B cell (primary cell): Measurements from ENCODE around the gene FBXL20. TPM values are rescaled to one million over a fixed set of nuclear protein-coding genes. Genes with fewer than 3 reads are reported as not detected.

Source experiments
- ATAC-seq: fragments of 200-7000 bp; cut with Tn5 transposase; one replicate; pipeline ENCODE4 v1.10.0; 2021; ENCODE audit warnings: low read depth, mild to moderate bottlenecking, moderate number of reproducible peaks, moderate library complexity
- CTCF ChIA-PET: fragments of 350-600 bp; sonication (Branson Sonifier 250); formaldehyde crosslinking; loops from one replicate; lab custom pipeline; 2021; ENCODE audit warnings: antibody characterized with exemption, inconsistent platforms; lab: Charles Lee
- POLR2A ChIA-PET: fragments of 350-600 bp; sonication (Branson Sonifier 250); formaldehyde crosslinking; loops from one replicate; lab custom pipeline; 2021; ENCODE audit warnings: antibody characterized with exemption; lab: Charles Lee
- DNase-seq: peaks from one replicate; pipeline ENCODE4 v3.0.0; 2013
- H2AFZ ChIP-seq: 2 replicates; pipeline ENCODE4 v1.6.1; 2012; ENCODE audit warnings: mild to moderate bottlenecking, low read depth, low read length; ENCODE audit not compliant: insufficient read depth, poor library complexity, severe bottlenecking
- H3K27ac ChIP-seq, 2 donors: 1 replicate in 1 of 2; 2 replicates in 1 of 2; pipeline ENCODE4 v1.5.1; 2012 to 2013; ENCODE audit warnings: low read length in 2 of 2, mild to moderate bottlenecking in 2 of 2, moderate library complexity in 1 of 2
- H3K27me3 ChIP-seq, 4 experiments: fragments of 200-600 bp in 1 of 4; sonication (generic) in 1 of 4; replicated peaks in 1 of 4; 1 replicate in 2 of 4; 2 replicates in 2 of 4; pipeline versions ENCODE4 v1.6.1 to v1.7.0; 2013 to 2016; ENCODE audit warnings: low read length in 3 of 4, mild to moderate bottlenecking in 2 of 4, mixed read lengths in 1 of 4, moderate library complexity in 1 of 4; ENCODE audit not compliant: insufficient read depth in 4 of 4, control insufficient read depth in 3 of 4; ENCODE audit errors: control extremely low read depth in 1 of 4
- H3K36me3 ChIP-seq, 2 experiments: replicated peaks in 1 of 2; 1 replicate in 1 of 2; 2 replicates in 1 of 2; pipeline versions ENCODE4 v1.6.1 to v1.7.1; 2013; ENCODE audit warnings: low read length in 1 of 2; ENCODE audit not compliant: insufficient read depth in 2 of 2, control insufficient read depth in 1 of 2; ENCODE audit errors: control extremely low read depth in 1 of 2, extremely low read depth in 1 of 2
- H3K4me1 ChIP-seq, 2 donors: fragments of 200-600 bp in 1 of 2; sonication (generic) in 1 of 2; 1 replicate in 1 of 2; 2 replicates in 1 of 2; pipeline versions ENCODE4 v1.5.1 to v1.6.1; 2013 to 2017; ENCODE audit warnings: low read length in 2 of 2; ENCODE audit not compliant: control insufficient read depth in 2 of 2, insufficient read depth in 2 of 2
- H3K4me2 ChIP-seq: replicated peaks from 2 replicates; pipeline ENCODE3; 2012; ENCODE audit warnings: mild to moderate bottlenecking, low read depth, low read length; ENCODE audit not compliant: poor library complexity, severe bottlenecking
- H3K4me3 ChIP-seq, 5 experiments: fragments of 200-600 bp in 1 of 5; sonication (generic) in 1 of 5; 1 replicate in 3 of 5; 2 replicates in 2 of 5; pipeline versions ENCODE4 v1.5.1 to v1.7.0; 2011 to 2016; ENCODE audit warnings: low read length in 4 of 5, mild to moderate bottlenecking in 4 of 5, low read depth in 2 of 5, control low read depth in 1 of 5, moderate library complexity in 1 of 5; ENCODE audit not compliant: insufficient read depth in 1 of 5; ENCODE audit errors: control extremely low read depth in 1 of 5, extremely low read depth in 1 of 5
- H3K79me2 ChIP-seq: fragments of 200-600 bp; sonication (generic); one replicate; pipeline ENCODE4 v1.6.0; 2016; ENCODE audit warnings: low read length; ENCODE audit not compliant: control insufficient read depth, insufficient read depth
- H3K9ac ChIP-seq: fragments of 200-600 bp; sonication (generic); 2 replicates; pipeline ENCODE4 v1.6.1; 2017; ENCODE audit warnings: mild to moderate bottlenecking, low read length, moderate library complexity
- H3K9me3 ChIP-seq, 3 donors: one replicate each; pipeline versions ENCODE4 v1.6.1 to v1.7.1; 2013; ENCODE audit warnings: low read length in 2 of 3; ENCODE audit not compliant: control insufficient read depth in 2 of 3, insufficient read depth in 1 of 3; ENCODE audit errors: control extremely low read depth in 1 of 3
- H4K20me1 ChIP-seq: 2 replicates; pipeline ENCODE4 v1.6.0; 2012; ENCODE audit warnings: mild to moderate bottlenecking, low read length; ENCODE audit not compliant: insufficient read depth, control insufficient read depth, poor library complexity, severe bottlenecking
- H3K27ac Mint-ChIP-seq: one replicate; pipeline ENCODE4 v1.8.0; 2021; ENCODE audit warnings: mixed read lengths
- H3K27me3 Mint-ChIP-seq: one replicate; pipeline ENCODE4 v1.8.0; 2021; ENCODE audit warnings: mixed read lengths
- H3K4me1 Mint-ChIP-seq: one replicate; pipeline ENCODE4 v1.8.0; 2021; ENCODE audit warnings: mixed read lengths
- H3K4me3 Mint-ChIP-seq: one replicate; pipeline ENCODE4 v1.8.0; 2021; ENCODE audit warnings: mixed read lengths
- H3K9me3 Mint-ChIP-seq: one replicate; pipeline ENCODE4 v1.8.0; 2022; ENCODE audit warnings: mixed read lengths; ENCODE audit not compliant: insufficient read depth
- EZH2 ChIP-seq: IDR thresholded peaks from 2 replicates; pipeline ENCODE4 v1.6.1; 2012; ENCODE audit warnings: borderline replicate concordance, low read depth, mild to moderate bottlenecking, moderate library complexity, low read length; ENCODE audit not compliant: insufficient read depth, poor library complexity, severe bottlenecking
- WGBS: methylation state at CpG from one replicate; pipeline ENCODE4 v1.1.5; 2013; ENCODE audit warnings: missing lambda C conversion rate; ENCODE audit not compliant: insufficient coverage; 5-methylcytosine and 5-hydroxymethylcytosine counted together
- intact Hi-C: fragments of 100-400 bp; cut with micrococcal nuclease; formaldehyde crosslinking; loops from one replicate; pipeline ENCODE4 v1.10.0; 2022
- polyA plus RNA-seq: library from polyadenylated mRNA; depleted of rRNA; stranded (reverse); fragments of >200 nt; gene quantifications from 2 replicates; pipeline ENCODE4 v1.2.3, GENCODE V29; 2012
- total RNA-seq, 2 donors: library from RNA; stranded (reverse); fragments of 120-200 nt in 1 of 2; gene quantifications; 1 replicate in 1 of 2; 2 replicates in 1 of 2; pipeline versions ENCODE4 v1.2.3 to v1.2.4, GENCODE V29; 2013 to 2022
- TF ChIP-seq, protein P1 (sequence below): fragments of 200-600 bp; IDR thresholded peaks from one replicate; pipeline ENCODE4 v1.8.0; 2022; ENCODE audit warnings: antibody characterized with exemption, mild to moderate bottlenecking

FBXL20 gene
- total and polyA plus RNA-seq, 2 donors (not counting 1 experiment from before 2014, with no cell fraction given): 6.1 to 36.2 TPM

- Histone ChIP-seq H3K4me3 (no peak overlapping the region), H3K9me3 (no peaks in the 10 kb centered on the region), H3K27ac (no peak overlapping the region), H3K79me2 (peaks cover 56% of the 10 kb centered on the region), H3K36me3 (peaks cover 0 to 2% of the 10 kb centered on the region in 2 experiments), H3K4me2 (no peak overlapping the region), H2AFZ (no peak overlapping the region), H4K20me1 (peaks cover 16% of the 10 kb centered on the region), H3K4me1 (no peaks in the 10 kb centered on the region), H3K27me3 (no peaks in the 10 kb centered on the region), H3K9ac (no peak overlapping the region)
- Mint-ChIP-seq H3K4me1 (peaks cover 10% of the 10 kb centered on the region), H3K27ac (no peak overlapping the region), H3K9me3 (no peaks in the 10 kb centered on the region), H3K27me3 (no peaks in the 10 kb centered on the region), H3K4me3 (no peak overlapping the region)
- ChIA-PET POLR2A (no interaction called here), CTCF (interaction anchor here (0.6 to 1.0 kb wide), 3 partner anchors 9 to 11 kb away, joined by 3 to 4 read pairs (median 3); no protein-coding TSS in a partner anchor)
- no peak for ATAC-seq
- no CpG with 5 or more reads among the region's 5 CpGs for WGBS
- intact Hi-C loops: no loop called here
- TF ChIP-seq, protein P1, sequence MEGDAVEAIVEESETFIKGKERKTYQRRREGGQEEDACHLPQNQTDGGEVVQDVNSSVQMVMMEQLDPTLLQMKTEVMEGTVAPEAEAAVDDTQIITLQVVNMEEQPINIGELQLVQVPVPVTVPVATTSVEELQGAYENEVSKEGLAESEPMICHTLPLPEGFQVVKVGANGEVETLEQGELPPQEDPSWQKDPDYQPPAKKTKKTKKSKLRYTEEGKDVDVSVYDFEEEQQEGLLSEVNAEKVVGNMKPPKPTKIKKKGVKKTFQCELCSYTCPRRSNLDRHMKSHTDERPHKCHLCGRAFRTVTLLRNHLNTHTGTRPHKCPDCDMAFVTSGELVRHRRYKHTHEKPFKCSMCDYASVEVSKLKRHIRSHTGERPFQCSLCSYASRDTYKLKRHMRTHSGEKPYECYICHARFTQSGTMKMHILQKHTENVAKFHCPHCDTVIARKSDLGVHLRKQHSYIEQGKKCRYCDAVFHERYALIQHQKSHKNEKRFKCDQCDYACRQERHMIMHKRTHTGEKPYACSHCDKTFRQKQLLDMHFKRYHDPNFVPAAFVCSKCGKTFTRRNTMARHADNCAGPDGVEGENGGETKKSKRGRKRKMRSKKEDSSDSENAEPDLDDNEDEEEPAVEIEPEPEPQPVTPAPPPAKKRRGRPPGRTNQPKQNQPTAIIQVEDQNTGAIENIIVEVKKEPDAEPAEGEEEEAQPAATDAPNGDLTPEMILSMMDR: no peak
- TF ChIP-seq EZH2: no peak
- no peak for DNase-seq
Observed at GRCh38 chr17:39365872-39366271, 35.6 kb downstream of the FBXL20 start.

DNA sequence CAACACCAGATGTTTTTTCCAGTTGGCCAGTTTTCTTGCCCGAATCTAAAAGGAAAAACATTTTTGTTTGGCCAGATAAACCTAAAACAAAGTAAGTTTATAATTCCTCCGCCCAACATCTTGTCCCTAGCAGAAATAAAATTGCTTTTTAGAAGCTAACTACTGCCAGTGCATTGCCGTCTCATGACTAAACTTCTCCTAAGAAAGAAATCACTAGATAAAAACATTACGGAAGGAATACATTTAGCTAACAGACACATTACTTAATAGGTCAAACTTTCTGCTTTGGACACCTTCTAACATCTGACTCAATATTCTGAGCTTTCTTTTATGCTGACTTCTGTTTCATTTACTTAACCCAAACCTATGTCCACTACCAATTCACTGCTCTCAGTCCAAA is 36.2 kb downstream of the FBXL20 start:
- Histone ChIP-seq H3K4me2 (no peak overlapping the region), H3K9me3 (no peaks in the 10 kb centered on the region), H2AFZ (no peak overlapping the region), H4K20me1 (peaks cover 15% of the 10 kb centered on the region), H3K4me3 (no peak overlapping the region), H3K27me3 (no peaks in the 10 kb centered on the region), H3K4me1 (no peaks in the 10 kb centered on the region), H3K9ac (no peak overlapping the region), H3K36me3 (peaks cover 0 to 1% of the 10 kb centered on the region in 2 experiments), H3K79me2 (peaks cover 51% of the 10 kb centered on the region), H3K27ac (no peak overlapping the region)
- no peaks in the 10 kb centered on the region for H3K9me3 Mint-ChIP-seq
- ChIA-PET POLR2A (no interaction called here), CTCF (interaction anchor here (0.6 to 1.0 kb wide), 2 partner anchors 9 to 11 kb away, joined by 3 to 4 read pairs; no protein-coding TSS in a partner anchor)
- ATAC-seq: no peak
- 96% methylated on average over 3 of the region's 4 CpGs for WGBS
- H3K4me1 Mint-ChIP-seq: peaks cover 11% of the 10 kb centered on the region
- no peak overlapping the region for H3K4me3 Mint-ChIP-seq
- intact Hi-C loops: no loop called here
- no peak overlapping the region for H3K27ac Mint-ChIP-seq
- DNase-seq: no peak
- no peaks in the 10 kb centered on the region for H3K27me3 Mint-ChIP-seq
- TF ChIP-seq, protein P1: no peak
- no peak for TF ChIP-seq EZH2
